H1 (cell line): Measurements from ENCODE around the gene IL16.

Experiments
- EZH2 ChIP-seq: fragments of 200-600 bp; sonication (generic); IDR thresholded peaks from 2 replicates; pipeline ENCODE4 v1.7.1; 2012; ENCODE audit warnings: low read depth, mild to moderate bottlenecking, moderate library complexity, low read length, inconsistent platforms; ENCODE audit not compliant: severe bottlenecking
- POLR2A ChIP-seq, 2 experiments: IDR thresholded peaks; 1 replicate in 1 of 2; 2 replicates in 1 of 2; pipeline ENCODE4 v1.6.1; 2011; ENCODE audit warnings: low read depth in 2 of 2, low read length in 2 of 2, mild to moderate bottlenecking in 2 of 2; ENCODE audit errors: control extremely low read depth in 1 of 2
- POLR2AphosphoS5 ChIP-seq: IDR thresholded peaks from 2 replicates; pipeline ENCODE4 v1.6.1; 2011; ENCODE audit warnings: low read depth, low read length
- RAD21 ChIP-seq, 2 experiments: IDR thresholded peaks in 1 of 2; conservative IDR thresholded peaks in 1 of 2; 2 replicates each; pipeline ENCODE4 v1.6.1; 2011; ENCODE audit warnings: low read depth in 2 of 2, low read length in 2 of 2, improper control_type of control experiment in 1 of 2, inconsistent platforms in 1 of 2, mild to moderate bottlenecking in 1 of 2, moderate library complexity in 1 of 2
- TAF1 ChIP-seq: IDR thresholded peaks from 2 replicates; pipeline ENCODE4 v1.6.1; 2011; ENCODE audit warnings: mild to moderate bottlenecking, low read depth, low read length
- TAF7 ChIP-seq: optimal IDR thresholded peaks from 2 replicates; pipeline ENCODE3; 2011; ENCODE audit warnings: low read depth, mild to moderate bottlenecking, inconsistent platforms, low read length, moderate library complexity, borderline replicate concordance
- TF ChIP-seq, protein P1 (sequence below): IDR thresholded peaks from 2 replicates; pipeline ENCODE4 v1.6.1; 2012; ENCODE audit warnings: inconsistent platforms
- TF ChIP-seq, protein P2 (sequence below), 3 experiments: IDR thresholded peaks; 1 replicate in 2 of 3; 2 replicates in 1 of 3; pipeline versions ENCODE4 v1.5.1 to v1.6.1; 2011; ENCODE audit warnings: low read length in 3 of 3, mild to moderate bottlenecking in 3 of 3, inconsistent platforms in 2 of 3, low read depth in 1 of 3, moderate library complexity in 1 of 3; ENCODE audit not compliant: insufficient read depth in 1 of 3; ENCODE audit errors: control extremely low read depth in 1 of 3

DNA sequence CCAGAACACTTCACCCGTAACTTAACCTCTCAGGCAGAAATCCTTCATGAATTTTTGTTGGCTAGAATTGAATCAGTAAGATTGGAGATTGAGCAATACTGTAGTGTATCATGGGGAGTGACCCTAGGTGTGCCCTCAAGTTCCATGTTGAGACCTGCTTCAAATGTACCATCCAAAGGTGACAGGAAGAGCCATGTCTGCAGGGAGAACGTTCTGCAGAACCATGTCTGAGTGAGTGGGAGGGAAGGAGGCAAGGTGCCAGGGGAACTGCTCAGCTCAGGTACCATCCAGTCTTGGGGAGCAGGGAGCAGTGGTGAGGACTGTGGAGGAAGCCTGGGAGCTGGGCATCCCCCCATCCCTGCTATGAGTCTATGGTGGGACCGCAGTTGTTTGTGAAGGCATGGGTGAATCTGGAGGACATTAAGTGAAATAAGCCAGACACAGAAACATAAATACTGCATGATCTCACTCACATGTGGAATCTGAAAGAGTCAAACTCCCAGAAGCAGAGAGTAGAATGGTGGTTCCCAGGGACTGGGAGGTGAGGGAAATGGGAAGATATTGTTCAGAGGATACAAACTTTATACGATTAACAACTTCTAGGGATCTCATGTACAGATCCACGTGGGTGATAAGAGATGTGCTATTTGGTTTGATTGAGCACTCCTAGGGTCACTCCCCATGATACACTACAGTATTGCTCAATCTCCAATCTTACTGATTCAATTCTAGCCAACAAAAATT, 39.3 kb upstream of the IL16 start:
- TF ChIP-seq TAF7 = no peak
- TF ChIP-seq RAD21 (IDR thresholded peaks at IDR 0.05 in 1 of 2, conservative IDR thresholded peaks at IDR 0.05 in 1 of 2; ENCODE audit: low read depth in 2 of 2, low read length in 2 of 2) = no peak
- no peak for TF ChIP-seq TAF1
- no peak for TF ChIP-seq POLR2AphosphoS5
- no peak for TF ChIP-seq POLR2A (IDR thresholded peaks at IDR 0.05; ENCODE audit: control extremely low read depth in 1 of 2, low read depth in 2 of 2, low read length in 2 of 2)
- TF ChIP-seq, protein P1, sequence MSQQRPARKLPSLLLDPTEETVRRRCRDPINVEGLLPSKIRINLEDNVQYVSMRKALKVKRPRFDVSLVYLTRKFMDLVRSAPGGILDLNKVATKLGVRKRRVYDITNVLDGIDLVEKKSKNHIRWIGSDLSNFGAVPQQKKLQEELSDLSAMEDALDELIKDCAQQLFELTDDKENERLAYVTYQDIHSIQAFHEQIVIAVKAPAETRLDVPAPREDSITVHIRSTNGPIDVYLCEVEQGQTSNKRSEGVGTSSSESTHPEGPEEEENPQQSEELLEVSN = no peak
- TF ChIP-seq EZH2 = no peak
- TF ChIP-seq, protein P2, sequence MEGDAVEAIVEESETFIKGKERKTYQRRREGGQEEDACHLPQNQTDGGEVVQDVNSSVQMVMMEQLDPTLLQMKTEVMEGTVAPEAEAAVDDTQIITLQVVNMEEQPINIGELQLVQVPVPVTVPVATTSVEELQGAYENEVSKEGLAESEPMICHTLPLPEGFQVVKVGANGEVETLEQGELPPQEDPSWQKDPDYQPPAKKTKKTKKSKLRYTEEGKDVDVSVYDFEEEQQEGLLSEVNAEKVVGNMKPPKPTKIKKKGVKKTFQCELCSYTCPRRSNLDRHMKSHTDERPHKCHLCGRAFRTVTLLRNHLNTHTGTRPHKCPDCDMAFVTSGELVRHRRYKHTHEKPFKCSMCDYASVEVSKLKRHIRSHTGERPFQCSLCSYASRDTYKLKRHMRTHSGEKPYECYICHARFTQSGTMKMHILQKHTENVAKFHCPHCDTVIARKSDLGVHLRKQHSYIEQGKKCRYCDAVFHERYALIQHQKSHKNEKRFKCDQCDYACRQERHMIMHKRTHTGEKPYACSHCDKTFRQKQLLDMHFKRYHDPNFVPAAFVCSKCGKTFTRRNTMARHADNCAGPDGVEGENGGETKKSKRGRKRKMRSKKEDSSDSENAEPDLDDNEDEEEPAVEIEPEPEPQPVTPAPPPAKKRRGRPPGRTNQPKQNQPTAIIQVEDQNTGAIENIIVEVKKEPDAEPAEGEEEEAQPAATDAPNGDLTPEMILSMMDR (IDR thresholded peaks at IDR 0.05; ENCODE audit: control extremely low read depth in 1 of 3, insufficient read depth in 1 of 3, low read depth in 1 of 3, low read length in 3 of 3) = no peak
